Testis (tissue), 3 donors: ENCODE results near the gene ZMYND11. TPM values are rescaled to one million over a fixed set of nuclear protein-coding genes. Genes with fewer than 3 reads are reported as not detected.

Experiments
- DNase-seq: peaks from one replicate; pipeline ENCODE4 v3.0.0-alpha.2; 2019
- H3K27ac ChIP-seq, 2 donors: fragments of 200-600 bp; sonication (generic); one replicate each; pipeline ENCODE4 v1.5.1; 2019
- H3K27me3 ChIP-seq: fragments of 200-600 bp; sonication (generic); one replicate; pipeline ENCODE4 v1.5.1; 2019
- H3K36me3 ChIP-seq: fragments of 200-600 bp; sonication (generic); one replicate; pipeline ENCODE4 v1.5.1; 2017; ENCODE audit warnings: low read depth; ENCODE audit errors: missing control alignments
- H3K4me1 ChIP-seq: fragments of 200-600 bp; sonication (generic); one replicate; pipeline ENCODE4 v1.5.1; 2019
- H3K4me3 ChIP-seq, 2 donors: fragments of 200-600 bp; sonication (generic); one replicate each; pipeline ENCODE4 v1.5.1; 2017 to 2019
- H3K9me3 ChIP-seq: fragments of 200-600 bp; sonication (generic); one replicate; pipeline ENCODE4 v1.5.1; 2017
- CTCF ChIP-seq, 3 experiments: fragments of 450-650 bp in 2 of 3; fragments of 200-600 bp in 1 of 3; sonication (generic) in 1 of 3; IDR thresholded peaks; one replicate each; pipeline ENCODE4 v1.5.1; 2016 to 2019; ENCODE audit warnings: antibody characterized with exemption in 3 of 3, mild to moderate bottlenecking in 2 of 3, moderate library complexity in 1 of 3
- POLR2A ChIP-seq: fragments of 450-650 bp; IDR thresholded peaks from one replicate; pipeline ENCODE4 v1.6.1; 2017; ENCODE audit warnings: antibody characterized with exemption, mild to moderate bottlenecking, moderate library complexity
- WGBS, 2 donors: methylation state at CpG; one replicate each; pipeline ENCODE4 v1.1.5; 2018; 5-methylcytosine and 5-hydroxymethylcytosine counted together
- intact Hi-C: fragments of 100-400 bp; cut with DNase I; formaldehyde crosslinking; loops from one replicate; pipeline ENCODE4 v1.15.1; 2023; ENCODE audit warnings: low total_unique reads
- polyA plus RNA-seq: library from polyadenylated mRNA; stranded (reverse); fragments of 350-450 nt; fragmentation: Illumina TruSeq; extraction: RNeasy Lipid Tissue Mini Kit (QIAGEN cat#74804); gene quantifications from one replicate; pipeline ENCODE4 v1.2.3, GENCODE V29; 2014; ENCODE audit warnings: low read depth, low replicate concordance; ENCODE audit not compliant: insufficient read depth
- total RNA-seq, 2 donors: library from RNA; depleted of rRNA; stranded (reverse); fragments of >200 nt; gene quantifications; one replicate each; pipeline ENCODE4 v1.2.3, GENCODE V29; 2016

The ZMYND11 gene
- total and polyA plus RNA-seq, 3 donors from 2014 or later, result 55.8 to 66.2 (median 61.0) TPM

- no peak overlapping the region for H3K27ac ChIP-seq
- TF ChIP-seq CTCF (IDR thresholded peaks at IDR 0.05) (no peak), POLR2A (no peak)
- no peak for DNase-seq
- no peaks in the 10 kb centered on the region for H3K4me1 ChIP-seq
- no peaks in the 10 kb centered on the region for H3K9me3 ChIP-seq
- no peak overlapping the region for H3K4me3 ChIP-seq
- intact Hi-C loops, result no loop called here
- no peaks in the 10 kb centered on the region for H3K36me3 ChIP-seq
- WGBS, 2 donors, result 94 to 96% methylated on average over 1 of the region's 1 CpG
- no peaks in the 10 kb centered on the region for H3K27me3 ChIP-seq
These were observed 65.2 kb downstream of the ZMYND11 start for GRCh38 chr10:200405-200804.

- Histone ChIP-seq H3K9me3 (no peaks in the 10 kb centered on the region), H3K4me3 (no peak overlapping the region), H3K27ac (no peak overlapping the region), H3K27me3 (no peaks in the 10 kb centered on the region), H3K36me3 (no peaks in the 10 kb centered on the region), H3K4me1 (no peaks in the 10 kb centered on the region)
- WGBS, 2 donors, result 90 to 92% methylated on average over 6 of the region's 6 CpGs
- DNase-seq, result no peak
- intact Hi-C loops, result no loop called here
- no peak for TF ChIP-seq CTCF (IDR thresholded peaks at IDR 0.05)
- no peak for TF ChIP-seq POLR2A
These were observed 66.1 kb downstream of the ZMYND11 start for GRCh38 chr10:201328-201771.

GRCh38 chr10:208616-209015 lies 73.4 kb downstream of the ZMYND11 start:
- H3K9me3 ChIP-seq, result no peaks in the 10 kb centered on the region

GRCh38 chr10:209357-209756 lies 74.1 kb downstream of the ZMYND11 start:
- no peak overlapping the region for H3K27ac ChIP-seq
- H3K36me3 ChIP-seq, result no peaks in the 10 kb centered on the region
- no peak for TF ChIP-seq POLR2A
- H3K4me1 ChIP-seq, result no peaks in the 10 kb centered on the region
- no peak overlapping the region for H3K4me3 ChIP-seq
- intact Hi-C loops, result no loop called here
- WGBS, 2 donors, result 95 to 97% methylated on average over 6 of the region's 6 CpGs
- no peaks in the 10 kb centered on the region for H3K9me3 ChIP-seq
- DNase-seq, result no peak
- H3K27me3 ChIP-seq, result no peaks in the 10 kb centered on the region

More at GRCh38 chr10:208616-209015, 73.4 kb downstream of the ZMYND11 start:
- DNase-seq, result no peak
- H3K36me3 ChIP-seq, result no peaks in the 10 kb centered on the region
- intact Hi-C loops, result no loop called here
- no peaks in the 10 kb centered on the region for H3K4me1 ChIP-seq
- no peak for TF ChIP-seq POLR2A
- TF ChIP-seq CTCF (IDR thresholded peaks at IDR 0.05), result no peak
- H3K27ac ChIP-seq, result no peak overlapping the region
- H3K4me3 ChIP-seq, result no peak overlapping the region
- WGBS, 2 donors, result 86 to 90% methylated on average over 4 of the region's 4 CpGs
- no peaks in the 10 kb centered on the region for H3K27me3 ChIP-seq

GRCh38 chr10:210297-210696 lies 75.0 kb downstream of the ZMYND11 start:
- 92 to 93% methylated on average over 5 of the region's 5 CpGs for WGBS, 2 donors
- DNase-seq, result no peak
- Histone ChIP-seq H3K4me1 (no peaks in the 10 kb centered on the region), H3K27me3 (no peaks in the 10 kb centered on the region), H3K36me3 (no peaks in the 10 kb centered on the region), H3K27ac (no peak overlapping the region), H3K9me3 (no peaks in the 10 kb centered on the region), H3K4me3 (no peak overlapping the region)
- intact Hi-C loops, result no loop called here
- TF ChIP-seq CTCF (IDR thresholded peaks at IDR 0.05) (no peak), POLR2A (no peak)
